KBM-7 (cell line): ENCODE data around the gene DHX40.
"Not testable (repeated sequence)": the region's sequence is repeated elsewhere in the genome, so short reads cannot be mapped to it uniquely, and the experiment has no call there.

ENCODE experiments used
- DNase-seq: peaks from one replicate; pipeline ENCODE4 v3.0.0-alpha.2; 2015
- in situ Hi-C: fragments of 300-500 bp; cut with MboI; formaldehyde crosslinking; loops from 2 replicates; pipeline ENCODE4 v1.14.3; 2020; ENCODE audit warnings: low sequenced_read_pairs, low pct_unique_long_range_greater_than_20kb, mixed read lengths

DHX40 gene

GRCh38 chr17:59565171-59565958 lies at the start of gene DHX40:
DHX40 (plus strand) TSS chr17:59565610; CDS start chr17:59565672, 62 bp downstream.
- peak; percentile 92 for DNase-seq
- in situ Hi-C loops = no loop called here

GRCh38 chr17:59516451-59516850 lies 49.0 kb upstream of the DHX40 start:
- in situ Hi-C loops = no loop called here

GRCh38 chr17:59519132-59519531 lies 46.3 kb upstream of the DHX40 start:
- in situ Hi-C loops = no loop called here

More at GRCh38 chr17:59516451-59516850, 49.0 kb upstream of the DHX40 start:
- DNase-seq = no peak

GRCh38 chr17:59520251-59520650 lies 45.2 kb upstream of the DHX40 start:
- in situ Hi-C loops = no loop called here
- DNase-seq = no peak

More at GRCh38 chr17:59519132-59519531, 46.3 kb upstream of the DHX40 start:
- no peak for DNase-seq

GRCh38 chr17:59521465-59522126 lies 43.8 kb upstream of the DHX40 start:
- in situ Hi-C loops = no loop called here
- DNase-seq = peak; percentile 84

- in situ Hi-C loops, DNase-seq: not testable (repeated sequence)
Observed at GRCh38 chr17:59524930-59525329, 40.5 kb upstream of the DHX40 start.

GRCh38 chr17:59525668-59526067 lies 39.7 kb upstream of the DHX40 start:
- no peak for DNase-seq
- in situ Hi-C loops = no loop called here

GRCh38 chr17:59526451-59526850 lies 39.0 kb upstream of the DHX40 start:
- in situ Hi-C loops = no loop called here

GRCh38 chr17:59527325-59527917 lies 38.0 kb upstream of the DHX40 start:
- in situ Hi-C loops = no loop called here

More at GRCh38 chr17:59526451-59526850, 39.0 kb upstream of the DHX40 start:
- DNase-seq = no peak

GRCh38 chr17:59527931-59528330 lies 37.5 kb upstream of the DHX40 start:
- DNase-seq = no peak
- in situ Hi-C loops = no loop called here

More at GRCh38 chr17:59527325-59527917, 38.0 kb upstream of the DHX40 start:
- no peak for DNase-seq

GRCh38 chr17:59530531-59530930 lies 34.9 kb upstream of the DHX40 start:
- in situ Hi-C loops = no loop called here
- DNase-seq = no peak

- DNase-seq = peak; percentile 85
- in situ Hi-C loops = no loop called here
Observed at GRCh38 chr17:59533694-59534093, 31.7 kb upstream of the DHX40 start.

GRCh38 chr17:59534583-59534982 lies 30.8 kb upstream of the DHX40 start:
- DNase-seq = no peak

GRCh38 chr17:59538195-59538909 lies 27.1 kb upstream of the DHX40 start:
- DNase-seq = no peak
- in situ Hi-C loops = no loop called here

More at GRCh38 chr17:59534583-59534982, 30.8 kb upstream of the DHX40 start:
- in situ Hi-C loops = no loop called here

- peak; percentile 51 for DNase-seq
- in situ Hi-C loops = no loop called here
Observed at GRCh38 chr17:59542960-59543635, 22.3 kb upstream of the DHX40 start.

- in situ Hi-C loops = no loop called here
- no peak for DNase-seq
Observed at GRCh38 chr17:59545942-59546341, 19.5 kb upstream of the DHX40 start.

- DNase-seq = peak; percentile 21
- in situ Hi-C loops = no loop called here
Observed at GRCh38 chr17:59547131-59547915, 18.1 kb upstream of the DHX40 start.

GRCh38 chr17:59548985-59549384 lies 16.4 kb upstream of the DHX40 start:
- DNase-seq, in situ Hi-C loops: not testable (repeated sequence)
